Activated effector memory CD4-positive, alpha-beta T cell treated with anti-CD3 and anti-CD28 coated beads, Interleukin-2, amount 50 U/mL, for 16 hours (primary cell): ENCODE data around the gene GPR55.

Source experiments
- DNase-seq: peaks from one replicate; pipeline ENCODE4 v3.0.0-alpha.2; 2020

The GPR55 gene

DNA sequence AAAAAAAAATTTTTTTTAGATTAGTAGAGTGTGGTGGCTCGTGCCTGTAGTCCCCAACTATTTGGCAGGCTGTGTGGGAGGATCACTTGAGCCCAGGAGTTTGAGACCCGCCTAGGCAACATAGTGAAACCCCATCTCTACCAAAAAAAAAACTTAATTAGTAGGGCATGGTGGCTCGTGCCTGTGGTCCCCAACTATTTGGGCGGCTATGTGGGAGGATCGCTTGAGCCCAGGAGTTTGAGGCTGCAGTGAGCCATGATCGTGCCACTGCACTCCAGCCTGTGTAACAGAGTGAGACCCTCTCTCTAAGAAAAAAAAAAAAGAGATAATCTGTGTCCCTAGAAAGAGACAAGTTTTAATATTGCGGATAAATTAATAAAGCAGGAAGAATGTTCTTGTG is 8.8 kb downstream of the GPR55 start:
- peak; percentile 37 for DNase-seq

- peak; percentile 37 for DNase-seq
Measured at GRCh38 chr2:230915319-230915718, 9.7 kb downstream of the GPR55 start.

GRCh38 chr2:230914886-230915285 is 10.2 kb downstream of the GPR55 start:
- peak; percentile 34 for DNase-seq

GRCh38 chr2:230913406-230914143 is 11.5 kb downstream of the GPR55 start:
- DNase-seq, result peak; percentile 61

GRCh38 chr2:230912724-230913123 is 12.3 kb downstream of the GPR55 start:
- no peak for DNase-seq

DNA sequence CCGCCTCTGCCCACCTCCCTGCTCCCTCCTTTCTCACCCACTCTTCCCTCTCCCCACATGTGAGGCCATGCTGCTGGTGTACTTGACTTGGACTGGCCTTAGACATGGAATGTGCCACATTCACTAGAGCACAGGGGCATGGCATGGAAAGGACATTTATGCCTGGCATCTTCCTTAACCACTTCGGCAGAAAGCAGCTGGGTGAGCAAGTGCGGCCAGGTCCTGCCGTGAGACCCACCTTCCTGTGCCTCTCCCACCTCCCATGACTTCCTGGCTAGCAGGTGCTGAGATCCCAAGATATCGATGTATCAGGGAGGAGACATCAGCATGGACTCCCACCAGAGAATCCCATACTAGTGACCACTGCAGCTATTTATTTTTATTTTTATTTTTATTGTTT is 13.0 kb downstream of the GPR55 start:
- DNase-seq, result peak; percentile 44

DNA sequence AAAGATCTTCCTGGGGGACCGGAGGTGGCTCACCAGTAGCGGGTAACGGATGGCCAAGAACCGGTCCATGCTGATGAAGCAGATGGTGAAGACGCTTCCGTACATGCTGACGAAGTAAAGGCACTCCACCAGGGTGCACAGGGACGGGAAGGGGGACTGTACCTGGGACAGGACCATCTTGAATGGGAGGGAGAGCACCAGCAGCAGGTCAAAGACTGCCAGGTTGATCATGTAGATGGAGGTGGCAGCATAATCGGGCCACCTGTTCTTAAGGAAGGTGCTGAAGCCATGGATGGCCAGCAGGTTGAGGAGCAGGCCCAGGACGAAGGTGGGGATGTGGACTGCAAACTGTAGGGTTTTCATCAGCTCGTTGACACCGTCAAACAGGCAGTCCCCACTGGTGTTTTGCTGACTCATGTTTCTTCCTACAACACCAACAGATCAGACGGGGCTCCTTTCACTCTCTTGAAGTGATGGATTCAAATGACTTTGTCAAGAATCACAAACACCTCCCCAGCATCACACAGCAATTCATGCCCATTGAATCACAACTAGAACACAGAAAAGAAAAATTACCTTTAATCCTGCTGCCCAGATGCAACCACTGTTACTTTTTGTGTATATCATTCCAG is 14.4 kb downstream of the GPR55 start:
- peak; percentile 62 for DNase-seq

- peak; percentile 49 for DNase-seq
Measured at GRCh38 chr2:230909841-230910545, 15.0 kb downstream of the GPR55 start.

GRCh38 chr2:230908595-230909191 is 16.3 kb downstream of the GPR55 start:
- DNase-seq, result peak; percentile 87

- peak; percentile 60 for DNase-seq
Measured at GRCh38 chr2:230908092-230908594, 16.9 kb downstream of the GPR55 start.

DNA sequence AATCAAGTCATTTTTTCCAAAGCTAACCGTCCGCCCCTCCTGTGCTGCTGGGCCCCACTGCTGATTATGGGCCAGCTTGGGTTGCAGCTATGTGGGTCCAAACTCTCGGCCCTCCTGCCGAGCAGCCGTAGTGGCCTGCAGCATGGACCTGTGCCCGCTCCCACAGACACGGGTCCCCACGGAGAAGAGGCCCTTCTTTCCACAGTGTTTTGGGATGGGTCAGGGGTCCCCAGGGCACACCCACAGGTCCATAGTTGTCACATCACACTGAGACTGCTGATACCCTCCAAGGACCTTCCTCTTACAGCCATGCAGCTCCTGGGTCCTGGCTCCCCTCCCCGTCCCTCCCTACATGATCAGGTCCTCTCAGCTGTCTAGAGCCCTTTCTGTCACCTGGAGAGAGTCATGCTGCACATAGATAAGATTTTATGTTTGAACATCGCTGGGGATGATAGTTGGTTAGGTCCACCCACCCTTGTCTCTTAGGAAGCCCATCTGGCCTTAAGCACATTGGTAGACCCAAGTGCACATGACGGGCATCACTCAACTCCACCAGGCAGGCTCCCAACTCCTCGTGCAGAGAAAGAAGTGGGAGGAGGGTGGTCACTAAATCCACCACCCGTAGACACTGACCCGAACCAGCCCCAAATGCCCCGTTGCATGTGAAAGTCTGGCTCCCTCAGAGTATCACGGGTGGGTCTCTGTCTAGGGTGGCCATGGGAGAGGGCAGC is 17.5 kb downstream of the GPR55 start:
- peak; percentile 61 for DNase-seq

GRCh38 chr2:230906471-230907230 is 18.4 kb downstream of the GPR55 start:
- DNase-seq, result peak; percentile 60

- DNase-seq, result peak; percentile 94
Measured at GRCh38 chr2:230905448-230906421, 19.3 kb downstream of the GPR55 start.

DNA sequence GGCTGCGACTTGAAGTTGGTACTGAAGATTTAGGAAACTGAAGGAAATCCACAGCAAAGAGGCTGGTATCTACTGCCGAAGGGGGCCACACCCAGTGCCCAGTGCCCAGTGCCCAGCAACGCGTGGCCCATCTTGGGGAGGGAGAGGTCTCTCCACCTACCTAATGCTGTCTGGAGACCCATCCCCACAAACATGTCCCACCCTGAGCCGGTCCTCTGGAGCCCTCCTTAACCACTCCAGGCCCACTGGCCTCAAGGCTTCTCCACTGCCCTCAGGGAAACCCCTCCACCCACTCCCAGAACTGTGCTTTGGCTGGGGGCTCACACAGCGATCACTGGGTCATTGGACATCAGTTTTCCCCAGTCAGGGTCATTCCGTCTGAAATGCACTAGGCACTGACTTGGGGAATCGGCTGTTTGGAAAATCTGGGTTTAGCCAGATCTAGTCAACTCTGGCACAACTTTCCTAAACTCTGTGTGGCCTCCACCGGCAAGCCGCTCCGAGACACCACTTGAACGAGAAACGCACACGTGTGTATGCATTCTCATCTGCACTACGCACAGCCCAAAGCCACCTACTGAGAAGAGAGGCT is 20.1 kb downstream of the GPR55 start:
- peak; percentile 62 for DNase-seq

DNA sequence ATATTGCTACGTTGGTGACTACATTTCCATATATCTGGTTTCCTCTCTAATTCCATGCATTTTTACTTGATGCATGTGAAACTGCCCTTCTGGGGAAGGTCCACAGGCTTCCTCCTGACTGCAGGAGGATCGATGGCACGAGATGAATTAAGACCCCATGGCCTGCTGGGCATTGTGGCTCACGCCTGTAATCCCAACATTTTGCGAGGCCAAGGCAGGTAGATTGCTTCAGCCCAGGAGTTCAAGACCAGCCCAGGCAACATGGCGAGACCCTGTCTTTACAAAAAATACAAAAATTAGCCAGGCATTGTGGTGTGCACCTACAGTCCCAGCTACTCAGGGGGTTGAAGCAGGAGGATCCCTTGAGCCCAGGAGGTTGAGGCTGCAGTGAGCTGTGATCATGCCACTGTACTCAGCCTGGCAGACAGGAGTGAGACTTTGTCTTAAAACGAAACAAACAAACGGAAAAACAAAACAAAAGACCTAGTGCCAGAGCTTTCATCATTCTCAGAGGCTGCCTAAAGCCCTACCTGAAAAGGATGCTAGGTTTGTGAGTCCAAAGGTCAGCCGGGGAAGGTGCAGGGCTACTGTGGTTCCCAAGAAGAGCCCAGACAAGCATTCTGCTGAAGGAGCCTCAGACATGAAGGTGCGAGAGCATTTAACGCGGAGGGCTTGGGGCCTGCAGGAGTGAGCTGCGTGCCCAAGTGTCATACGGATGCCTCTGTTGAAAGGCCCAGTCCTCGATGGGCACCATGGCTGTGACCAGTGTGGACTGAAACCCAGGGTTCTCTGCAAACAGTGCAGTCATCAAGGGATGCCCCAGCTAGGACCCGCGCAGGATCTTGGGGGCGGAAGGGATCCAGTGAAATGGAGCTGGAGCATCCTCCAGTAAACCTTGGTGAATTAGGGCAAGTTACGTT is 21.6 kb downstream of the GPR55 start:
- peak; percentile 50 for DNase-seq

DNA sequence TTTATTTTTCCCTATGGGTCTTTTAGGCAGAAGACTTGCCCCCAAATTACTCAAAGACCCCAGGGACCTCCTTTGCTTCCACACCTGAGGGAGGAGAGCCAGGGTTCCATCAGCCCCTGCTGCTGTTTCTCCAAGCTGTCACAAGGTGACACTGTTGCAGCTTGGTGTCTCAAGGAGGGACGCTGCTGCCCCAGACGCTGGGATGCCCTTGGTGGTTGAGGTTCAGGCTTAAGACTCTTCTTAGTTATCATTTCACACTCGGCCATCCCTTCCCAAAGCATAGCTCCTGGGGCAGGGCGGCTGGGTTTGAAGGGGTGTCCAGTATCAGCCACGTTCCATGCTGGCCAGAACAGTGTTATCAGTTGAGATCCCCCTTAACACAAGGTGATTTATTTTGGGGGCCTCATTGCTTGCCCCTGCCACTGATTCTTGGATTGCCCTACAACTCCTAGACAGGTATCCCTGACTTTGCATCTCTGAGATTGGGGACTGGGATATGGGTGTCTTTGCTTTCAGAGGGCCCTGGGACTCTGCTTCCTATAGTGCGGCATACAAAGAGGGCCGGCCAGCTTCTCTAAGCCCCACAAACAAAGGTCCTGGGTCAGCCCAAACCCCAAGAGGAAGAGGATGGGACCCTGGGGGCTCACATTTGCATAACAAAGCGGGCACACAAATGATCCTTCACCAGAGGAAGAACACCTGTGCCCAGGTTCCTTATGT is 22.7 kb downstream of the GPR55 start:
- DNase-seq, result peak; percentile 84

DNA sequence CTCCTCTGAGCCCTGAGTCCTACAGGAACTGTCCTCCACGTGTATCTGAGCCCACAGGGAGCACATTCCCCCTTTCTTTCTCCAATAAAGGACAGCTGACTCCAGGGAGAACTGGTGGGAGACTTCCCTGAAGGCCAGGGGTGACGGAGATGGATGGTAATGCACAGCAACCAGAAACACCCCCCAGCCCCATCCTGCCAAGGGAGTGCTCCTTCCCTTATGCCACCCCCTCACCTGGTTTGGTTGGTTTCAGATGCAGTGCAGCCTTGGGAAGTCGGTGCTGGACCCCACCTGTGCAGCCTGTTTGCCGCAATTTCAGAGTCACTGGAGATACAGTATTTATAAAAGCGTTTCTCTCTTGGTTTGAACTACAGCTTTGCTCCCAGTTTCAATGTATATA is 24.0 kb downstream of the GPR55 start:
- no peak for DNase-seq

DNA sequence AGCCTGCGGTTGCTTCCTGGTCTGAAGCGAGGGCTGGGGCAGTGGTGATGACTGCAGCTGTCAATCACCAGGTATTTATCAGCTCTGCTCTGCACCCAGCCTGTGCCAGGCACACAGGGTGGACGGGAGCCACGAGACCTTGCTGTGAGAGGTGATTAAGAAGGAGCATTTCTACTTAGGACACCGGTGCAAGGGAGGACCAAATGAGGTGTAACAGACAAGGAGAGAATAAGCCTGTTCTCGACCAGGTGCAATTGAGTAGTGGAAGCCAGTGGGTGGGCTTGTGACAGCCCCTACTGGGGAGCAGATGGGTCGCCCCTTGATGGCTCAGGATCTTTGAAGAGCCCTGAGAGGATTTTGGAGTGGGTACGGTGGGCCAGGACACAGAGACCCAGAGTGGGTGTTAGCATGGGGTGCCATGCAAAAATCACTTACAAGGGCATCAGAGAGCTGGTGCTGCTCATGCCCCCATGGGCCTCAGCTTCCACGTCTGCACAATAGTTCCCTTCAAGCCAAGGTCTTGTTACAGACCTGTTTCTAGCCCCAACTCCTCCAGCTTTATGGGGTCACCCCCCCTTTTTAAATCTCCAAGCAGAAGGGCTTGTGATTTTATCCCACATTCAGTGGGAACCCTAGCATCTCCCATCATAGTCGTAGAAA is 24.6 kb downstream of the GPR55 start:
- peak; percentile 41 for DNase-seq
